Measurements from ENCODE around the gene PDZRN3.

- TF ChIP-seq CTCF (IDR thresholded peaks at IDR 0.05) = no peak
- no peak for TF ChIP-seq POLR2A (IDR thresholded peaks at IDR 0.05)
Measured at GRCh38 chr3:73480187-73480672, 144.5 kb downstream of the PDZRN3 start.
